HG03159 (cell line): ENCODE data around the gene PLOD3.

ENCODE experiments used
- ATAC-seq: cut with Tn5 transposase; IDR thresholded peaks from one replicate; pipeline ENCODE4 v1.9.1; 2021; ENCODE audit warnings: mild to moderate bottlenecking, moderate library complexity; ENCODE audit not compliant: unreplicated experiment

Gene PLOD3

DNA sequence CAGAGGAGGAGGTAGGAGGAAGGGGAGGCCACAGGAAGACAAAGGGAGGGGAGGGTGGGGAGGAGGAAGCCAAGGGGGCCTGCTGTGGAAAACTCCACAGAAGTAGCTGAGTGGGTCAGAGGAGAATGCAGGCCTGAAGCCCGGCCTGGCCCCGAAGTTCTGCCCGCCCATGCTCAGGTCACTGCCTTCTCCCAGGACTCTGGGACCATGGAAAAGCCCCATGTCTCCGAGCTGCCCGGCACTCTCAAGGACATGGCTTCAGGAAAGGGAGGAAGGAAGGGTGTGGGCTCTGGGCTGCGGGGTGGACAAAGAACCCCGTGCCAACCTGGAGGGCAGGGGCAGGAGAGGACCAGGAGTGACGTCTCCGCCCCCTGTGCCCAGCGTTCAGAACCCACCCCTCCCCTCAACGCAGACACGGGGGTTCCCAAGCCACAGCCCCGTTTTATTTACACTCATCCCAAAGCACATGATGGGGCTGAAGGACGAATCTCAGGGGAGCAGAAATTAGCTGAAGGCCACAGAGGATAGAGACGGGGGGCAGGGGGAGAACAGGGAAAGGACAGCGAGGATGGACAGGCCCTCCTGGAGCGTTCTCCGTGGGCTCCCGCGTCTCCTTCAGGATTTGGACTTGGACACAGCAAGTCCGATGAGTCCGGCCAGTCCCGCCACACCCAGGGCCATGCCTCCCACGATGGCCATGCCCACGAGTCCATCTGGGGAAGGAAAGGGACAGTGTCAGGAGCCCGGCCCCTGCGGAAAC, 22.0 kb upstream of the PLOD3 start:
- ATAC-seq = no peak

DNA sequence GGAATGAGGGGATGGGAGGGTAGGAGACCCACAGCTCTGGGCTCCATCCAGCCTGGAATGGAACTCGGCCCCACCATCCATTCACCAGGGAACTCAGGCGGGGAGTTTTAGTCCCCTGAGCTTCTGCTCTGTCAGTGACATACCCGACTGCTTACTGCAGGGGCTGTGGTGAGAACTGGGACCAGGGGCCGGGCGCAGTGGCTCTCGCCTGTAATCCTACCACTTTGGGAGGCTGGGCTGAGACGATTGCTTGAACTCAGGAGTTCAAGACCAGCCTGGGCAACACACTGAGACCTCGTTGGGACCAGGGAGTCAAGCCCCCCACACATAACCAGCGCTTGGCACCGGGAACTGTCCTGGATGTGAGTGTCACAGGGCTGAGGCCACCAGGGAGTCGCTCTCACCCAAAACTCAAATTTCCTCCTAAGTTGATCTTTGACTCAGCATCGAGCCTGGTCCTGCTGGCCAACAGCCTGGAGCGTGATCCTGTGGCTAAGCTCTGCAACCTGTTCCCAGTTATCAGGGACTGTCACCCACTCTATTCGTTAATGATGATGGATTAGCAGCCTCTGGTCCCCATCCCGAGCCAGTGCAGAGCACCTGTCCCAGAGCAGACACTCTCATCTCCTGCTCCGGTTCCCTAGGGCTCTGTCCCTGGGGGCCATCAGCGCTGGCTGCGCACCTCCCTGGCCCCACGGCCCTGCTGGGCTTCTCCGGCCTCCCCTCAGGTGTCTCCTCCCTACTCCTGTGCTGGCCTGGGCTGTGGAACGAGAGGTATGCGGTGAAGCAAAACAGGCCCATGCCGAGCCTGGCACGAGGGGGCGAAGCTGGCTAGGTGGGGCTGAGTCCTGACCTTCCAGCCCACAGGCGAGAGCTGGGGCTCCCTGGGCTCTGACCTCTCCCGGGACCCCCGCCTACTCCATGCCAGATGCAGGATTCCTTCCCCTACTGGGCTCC, 21.1 kb upstream of the PLOD3 start:
- ATAC-seq = no peak

DNA sequence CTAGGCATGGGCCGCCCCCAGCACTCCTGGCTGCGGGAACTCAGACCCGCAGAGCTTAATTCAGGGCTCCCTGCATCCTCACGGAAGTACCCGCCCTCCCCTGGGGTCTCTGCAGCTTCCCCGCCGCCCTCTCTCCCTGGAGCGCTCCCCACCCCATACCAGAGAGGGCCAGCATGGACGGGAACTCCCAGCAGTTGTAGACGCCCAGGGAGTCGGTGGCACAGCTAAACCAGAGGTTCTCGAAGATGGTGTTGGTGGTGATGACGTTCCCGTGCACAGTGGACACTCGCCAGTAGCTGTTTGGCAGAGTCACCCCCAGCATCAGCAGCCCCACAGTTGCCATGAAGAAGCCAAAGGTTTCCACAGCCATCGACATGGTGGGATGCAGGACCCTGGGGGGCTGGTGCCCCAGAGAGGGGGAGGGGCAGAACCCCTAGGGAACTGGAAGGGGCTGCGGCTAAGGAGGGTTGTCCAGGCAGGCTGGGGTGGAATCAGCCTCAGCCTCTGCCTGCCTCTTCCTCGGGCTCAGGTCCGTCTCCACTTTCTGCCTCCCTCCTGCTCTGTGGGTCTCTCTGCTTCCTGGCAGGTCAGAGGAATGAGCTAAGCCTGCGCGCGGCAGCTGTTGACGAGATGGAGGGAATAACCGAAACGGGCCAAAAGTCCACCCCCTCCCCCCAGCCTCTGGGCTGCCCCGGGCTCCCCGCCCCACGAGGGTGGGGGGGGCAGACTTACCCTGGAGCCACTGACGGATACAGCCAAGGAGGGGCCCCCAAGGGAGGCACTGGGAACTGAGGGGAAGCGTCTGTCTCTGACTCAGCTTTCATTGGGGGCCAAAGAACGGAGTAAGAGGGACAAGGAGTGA, 20.1 kb upstream of the PLOD3 start, which contains the start of gene CLDN15:
TSS of gene CLDN15 (minus strand) at position 597 of the 862 bp plus-strand sequence. CDS start at position 376, 221 bp downstream.
- no peak for ATAC-seq

DNA sequence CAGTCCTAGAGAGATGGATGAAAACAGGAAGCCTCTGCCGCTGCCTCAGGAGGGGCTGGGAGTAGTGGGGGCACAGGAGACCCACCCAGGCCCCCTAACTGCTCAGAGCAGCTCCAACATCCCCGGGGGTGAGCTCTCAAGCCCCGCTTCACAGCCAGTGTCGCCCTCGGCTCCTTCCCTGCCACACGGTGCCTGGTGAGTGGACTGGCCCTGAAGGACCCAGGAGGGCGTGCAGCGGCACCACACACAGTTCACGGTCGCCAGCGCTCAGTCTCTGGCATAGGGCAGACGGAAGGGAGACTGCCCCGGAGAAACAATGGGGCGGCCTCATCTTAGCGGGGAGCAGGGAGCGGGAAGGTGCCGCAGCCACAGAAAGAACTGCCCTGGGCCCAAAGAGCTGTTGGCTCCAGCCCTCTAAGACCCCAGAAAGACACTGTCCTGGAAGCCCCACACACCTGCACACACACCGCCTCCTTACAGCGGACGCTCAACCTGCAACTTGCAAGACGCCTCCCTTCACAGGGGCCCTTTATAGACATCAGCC, 19.0 kb upstream of the PLOD3 start:
- ATAC-seq = no peak

DNA sequence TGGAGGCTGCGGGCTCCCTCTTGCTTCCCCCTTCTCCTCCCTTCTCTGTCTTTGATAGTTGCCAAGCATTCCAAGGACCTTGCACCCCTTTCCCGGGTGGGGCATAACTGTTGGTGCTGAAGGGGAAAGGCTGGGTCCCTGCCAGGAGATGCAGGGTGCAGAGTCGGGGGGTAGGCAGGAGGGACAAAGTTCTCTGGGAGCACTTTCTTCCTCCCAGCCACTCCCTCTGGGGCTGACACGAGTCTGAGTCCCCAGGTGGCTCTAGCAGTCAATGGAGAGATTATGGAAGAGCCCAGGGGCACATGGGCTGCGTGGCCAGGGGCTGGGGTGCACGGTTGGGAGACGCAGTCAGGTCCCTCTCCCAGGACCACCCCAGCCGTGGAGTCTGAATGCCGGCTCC, 18.1 kb upstream of the PLOD3 start:
- ATAC-seq = no peak

DNA sequence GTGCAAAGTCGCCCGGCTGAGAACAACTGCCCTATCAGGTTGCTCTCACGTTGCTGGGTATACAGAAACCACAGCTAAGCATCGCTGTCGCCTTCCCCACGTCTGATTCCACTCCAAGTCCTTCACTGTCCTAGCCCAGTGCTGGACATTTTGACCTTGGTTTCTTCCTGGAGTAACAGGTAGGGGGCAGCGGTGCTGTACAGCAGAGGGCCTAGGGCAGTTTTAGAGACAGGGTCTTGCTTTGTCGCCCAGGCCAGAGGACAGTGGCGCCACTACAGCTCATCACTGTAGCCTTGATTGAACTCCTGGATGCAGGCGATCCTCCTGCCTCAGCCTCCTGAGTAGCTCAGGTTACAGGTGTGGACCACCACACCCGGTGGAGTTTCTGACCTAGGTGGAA, 17.7 kb upstream of the PLOD3 start:
- ATAC-seq = no peak

DNA sequence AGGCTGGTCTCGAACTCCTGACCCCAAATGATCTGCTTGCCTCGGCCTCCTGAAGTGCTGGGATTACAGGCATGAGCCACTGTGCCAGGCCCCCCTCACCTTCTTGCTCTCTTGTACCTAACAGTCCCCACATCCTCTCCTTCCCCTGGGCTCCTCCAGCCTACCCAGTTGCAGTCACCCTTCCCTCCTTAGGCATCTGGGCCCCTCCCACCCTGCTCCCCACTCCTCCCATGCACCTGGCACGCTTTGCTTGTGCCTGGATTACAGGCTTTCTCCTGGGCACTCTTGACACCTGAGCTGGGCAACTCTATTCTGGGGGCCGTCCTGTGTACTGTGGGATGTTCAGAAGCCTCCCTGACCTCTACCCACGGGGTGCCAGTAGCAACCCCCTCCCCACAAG, 17.3 kb upstream of the PLOD3 start:
- no peak for ATAC-seq

DNA sequence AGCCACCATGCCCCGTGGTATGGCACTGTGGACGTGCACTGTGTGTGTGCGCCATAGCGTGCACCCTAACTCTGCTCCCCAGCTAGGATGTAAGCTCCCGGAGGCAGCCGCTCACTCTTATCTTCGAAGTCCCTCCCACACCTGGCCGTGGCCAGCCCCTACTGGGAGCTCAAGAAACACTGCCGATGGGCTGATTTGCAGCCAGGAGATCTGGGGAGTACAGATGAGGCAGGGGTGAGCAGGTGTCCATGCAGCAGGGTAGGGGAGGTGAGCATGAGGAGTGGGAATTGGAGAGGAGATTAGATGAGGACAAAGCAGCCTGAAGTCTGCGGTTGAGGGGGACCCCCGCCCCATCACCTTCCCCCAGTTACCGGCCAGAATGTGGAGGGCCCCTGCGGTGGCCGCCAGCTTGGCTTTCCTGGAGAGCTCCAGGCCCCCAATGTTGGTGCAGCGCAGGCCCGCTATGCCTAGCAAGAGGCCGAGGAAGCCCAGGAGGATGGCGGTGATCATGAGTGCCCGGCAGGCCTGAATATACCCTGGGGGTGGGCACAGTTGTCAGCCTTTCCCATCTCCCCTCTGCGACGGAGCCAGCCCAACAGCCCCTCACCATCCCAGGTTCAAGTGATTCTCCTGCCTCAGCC, 16.6 kb upstream of the PLOD3 start:
- ATAC-seq = no peak

DNA sequence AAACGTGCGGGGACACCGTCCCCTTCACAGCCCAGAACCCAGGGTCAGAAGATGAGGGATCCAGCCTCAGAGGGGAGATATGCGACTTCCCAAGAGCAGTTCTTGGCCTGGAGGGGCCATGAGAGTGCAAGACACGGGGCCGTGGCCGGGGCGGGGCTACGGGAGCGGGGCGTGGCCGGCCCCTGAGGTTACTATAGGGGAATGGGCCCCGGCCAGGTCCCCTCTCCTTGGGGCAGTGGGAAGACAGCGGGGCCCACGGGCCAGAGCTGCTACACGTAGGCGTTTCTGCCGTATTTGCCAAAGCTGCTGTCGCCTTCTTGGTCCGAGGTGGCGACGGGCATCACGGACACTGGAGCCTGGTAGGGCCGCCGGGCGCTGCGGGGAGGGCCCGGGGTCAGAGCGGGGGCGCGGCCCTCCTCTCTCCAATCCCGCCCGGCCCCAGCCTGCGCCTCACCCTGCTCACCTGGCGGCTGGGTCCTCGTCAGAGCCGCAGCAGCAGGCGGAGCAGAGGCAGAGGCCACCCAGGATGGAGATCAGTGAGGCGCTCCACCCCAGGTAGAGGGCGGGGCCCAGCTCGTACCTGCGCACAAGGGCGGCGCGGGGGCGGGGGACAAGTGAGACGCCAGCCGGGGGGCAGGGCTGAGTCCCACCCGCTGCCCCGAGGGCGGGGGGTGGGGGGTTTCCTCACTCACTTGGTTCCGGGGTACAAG, 14.9 kb upstream of the PLOD3 start:
- ATAC-seq = no peak

DNA sequence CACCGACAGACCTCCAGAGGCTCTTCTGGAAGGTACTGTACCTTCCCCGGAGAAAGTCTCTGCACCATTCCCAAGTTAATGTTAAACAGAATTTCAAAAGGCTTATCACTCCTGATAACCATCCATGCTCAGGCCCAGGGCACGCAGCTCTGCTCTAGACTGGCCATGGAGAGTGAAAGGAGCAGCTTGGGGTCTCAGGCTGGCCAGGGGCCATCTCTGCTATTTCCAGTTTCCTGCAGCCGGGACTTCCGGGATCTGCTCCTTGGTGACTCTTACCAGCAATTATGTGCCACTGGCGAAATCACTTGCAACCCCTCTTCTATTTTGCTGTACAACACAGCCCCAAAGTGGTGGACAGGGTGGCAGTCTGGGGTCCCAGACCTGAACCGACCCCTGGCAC, 14.3 kb upstream of the PLOD3 start:
- no peak for ATAC-seq

DNA sequence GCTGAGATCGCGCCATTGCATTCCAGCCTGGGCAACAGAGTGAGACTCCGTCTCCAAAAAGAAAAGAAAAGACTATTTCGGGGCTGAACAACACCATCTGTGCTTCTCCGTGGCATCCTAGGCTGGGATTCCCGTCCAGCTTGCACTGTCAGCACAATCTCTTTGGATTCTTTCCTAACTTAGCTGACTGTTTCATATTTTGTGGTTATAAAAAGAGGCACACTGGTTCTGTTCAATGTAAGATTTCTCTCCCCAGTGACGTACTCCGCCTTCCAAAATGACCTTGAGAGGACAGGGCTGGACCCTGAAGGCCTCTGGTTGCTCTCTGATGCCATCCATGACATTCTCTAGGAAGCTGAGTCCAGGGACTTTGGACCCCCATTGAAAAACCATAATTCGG, 9.3 kb upstream of the PLOD3 start:
- no peak for ATAC-seq

DNA sequence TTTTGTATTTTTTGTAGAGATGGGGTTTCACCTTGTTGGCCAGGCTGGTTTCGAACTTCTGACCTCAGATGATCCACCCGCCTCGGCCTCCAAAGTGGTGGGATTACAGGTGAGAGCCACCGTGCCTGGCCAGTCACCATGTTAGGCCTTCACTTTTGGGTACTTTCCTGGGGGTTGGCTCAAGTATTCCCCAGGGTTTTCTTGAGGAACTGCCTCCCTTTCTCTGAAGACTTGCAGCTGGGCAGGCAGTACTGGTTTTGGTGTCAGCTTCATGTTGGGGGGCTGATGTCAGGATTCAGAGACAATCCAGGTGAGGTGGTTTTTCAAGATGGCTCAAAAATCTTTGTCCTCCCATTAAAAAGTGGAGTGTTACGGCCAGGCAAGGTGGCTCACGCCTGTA, 8.3 kb upstream of the PLOD3 start:
- ATAC-seq = no peak

DNA sequence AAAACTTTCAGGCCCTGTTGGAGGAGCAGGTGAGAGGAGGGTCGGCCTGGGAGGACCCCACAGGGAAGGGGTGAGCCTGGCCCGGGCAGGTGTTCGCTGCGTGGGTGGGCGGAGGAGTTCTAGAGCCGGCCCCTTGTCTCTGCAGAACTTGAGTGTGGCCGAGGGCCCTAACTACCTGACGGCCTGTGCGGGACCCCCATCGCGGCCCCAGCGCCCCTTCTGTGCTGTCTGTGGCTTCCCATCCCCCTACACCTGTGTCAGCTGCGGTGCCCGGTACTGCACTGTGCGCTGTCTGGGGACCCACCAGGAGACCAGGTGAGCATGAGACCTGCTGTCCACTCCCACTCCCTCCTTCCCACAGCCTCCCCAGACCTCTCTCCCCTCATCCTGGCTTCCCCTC, 6.1 kb upstream of the PLOD3 start:
- ATAC-seq = no peak

DNA sequence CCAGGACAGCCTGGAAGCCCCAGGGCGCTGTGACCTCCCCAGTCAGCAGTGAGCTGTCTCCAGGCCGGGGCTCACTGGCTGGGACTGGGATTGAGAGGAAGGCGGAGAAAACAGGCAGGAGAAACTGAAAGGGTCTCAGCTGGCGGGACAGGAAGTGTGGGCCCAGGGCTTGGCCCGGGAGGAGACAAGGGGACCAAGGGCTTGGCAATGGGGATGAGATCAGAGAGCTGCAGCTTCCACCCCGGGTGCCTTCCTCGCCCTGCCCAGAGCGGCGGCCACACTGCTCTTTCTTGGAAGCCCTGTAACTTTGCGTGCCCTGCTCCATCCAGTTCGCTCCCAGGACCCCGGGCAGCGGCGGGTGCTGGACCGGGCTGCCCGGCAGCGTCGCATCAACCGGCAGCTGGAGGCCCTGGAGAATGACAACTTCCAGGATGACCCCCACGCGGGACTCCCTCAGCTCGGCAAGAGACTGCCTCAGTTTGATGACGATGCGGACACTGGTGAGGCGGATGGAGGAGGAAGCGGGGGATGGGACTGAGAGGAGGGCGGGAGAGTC, 5.0 kb upstream of the PLOD3 start:
- ATAC-seq = no peak

DNA sequence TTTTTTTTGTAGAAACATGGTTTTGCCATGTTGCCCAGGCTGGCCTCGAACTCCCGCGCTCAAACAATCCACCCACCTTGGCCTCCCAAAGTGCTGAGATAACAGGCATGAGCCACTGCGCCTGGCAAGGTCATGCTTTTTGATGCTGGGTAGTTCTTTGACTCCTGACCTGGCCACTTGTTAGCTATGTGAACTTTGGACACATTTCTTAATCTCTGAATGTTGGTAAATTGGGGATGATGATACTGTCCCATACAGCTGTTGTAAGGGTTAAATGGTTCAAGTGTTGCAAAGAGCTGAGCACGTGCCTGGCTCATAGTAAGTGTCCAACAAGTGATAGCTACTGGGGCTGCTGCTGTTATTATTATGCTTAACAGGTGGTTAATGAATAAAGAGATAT, 2.9 kb upstream of the PLOD3 start:
- ATAC-seq = no peak

DNA sequence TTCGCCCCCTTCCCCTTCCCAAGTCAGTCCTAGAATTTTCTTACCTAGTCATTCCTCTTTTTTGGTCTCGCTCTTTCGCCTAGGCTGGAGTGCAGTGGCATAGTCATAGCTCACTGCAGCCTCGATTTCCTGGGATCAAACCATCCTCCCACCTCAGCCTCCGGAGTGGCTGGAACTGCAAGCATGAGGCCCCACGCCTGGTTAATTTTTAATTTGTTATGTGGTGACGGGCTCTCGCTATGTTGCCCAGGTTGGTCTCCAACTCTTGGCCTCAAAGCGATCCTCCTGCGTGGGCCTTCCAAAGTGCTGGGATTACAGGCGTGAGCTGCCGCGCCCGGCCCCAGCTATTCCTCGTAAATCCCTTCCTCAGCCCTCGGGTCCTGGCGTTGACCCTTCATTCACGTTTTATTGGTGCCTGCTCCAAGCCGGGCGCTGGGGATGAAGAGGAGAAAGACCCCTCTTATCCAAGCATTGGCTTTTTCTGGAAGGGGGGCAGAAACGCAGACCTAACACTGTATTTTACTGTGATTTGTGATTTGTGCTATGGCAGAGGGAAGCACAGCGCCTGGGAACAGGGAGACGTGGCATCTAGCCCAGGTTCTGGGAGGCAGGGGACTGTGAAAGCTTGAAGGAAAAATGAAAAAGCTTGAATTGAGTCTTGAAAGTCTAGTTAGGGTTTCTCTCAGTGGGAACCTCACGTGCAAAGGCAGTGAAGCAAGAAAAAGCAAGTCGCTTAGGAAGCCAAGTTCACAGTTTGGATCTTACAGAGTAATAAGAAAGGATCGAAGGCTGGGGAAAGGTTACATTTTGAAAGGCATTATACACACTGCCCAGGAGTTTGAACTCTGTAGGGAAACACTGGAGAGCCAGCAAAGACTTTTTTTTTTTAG, 1.1 kb upstream of the PLOD3 start:
- ATAC-seq = peak; percentile 8

DNA sequence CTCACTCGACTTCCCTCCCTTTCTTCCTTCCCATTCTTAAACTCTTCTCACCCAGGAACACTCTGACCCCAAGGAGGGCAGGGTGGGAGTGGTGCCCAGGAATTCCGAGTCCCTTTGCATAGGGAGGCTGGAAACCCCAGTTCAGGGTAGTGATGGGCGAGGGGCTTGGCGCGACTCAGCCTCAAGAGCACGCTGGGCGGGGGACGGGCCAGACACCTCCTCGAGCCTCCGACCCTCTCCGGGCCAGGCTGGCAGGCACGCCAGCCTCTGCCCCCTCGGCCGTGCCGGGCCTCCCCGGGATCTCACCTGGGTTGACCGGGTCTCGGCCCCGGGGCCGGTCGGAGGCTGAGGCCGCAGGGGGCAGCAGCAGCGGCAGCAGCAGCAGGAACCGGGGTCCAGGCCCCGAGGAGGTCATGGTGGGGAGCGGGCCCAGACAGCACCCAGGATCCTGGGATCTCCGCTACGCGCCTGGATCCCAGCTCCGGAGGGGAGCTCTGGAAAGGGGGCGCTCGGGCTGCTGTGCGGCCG, 457 bp downstream of the PLOD3 start:
- peak; percentile 17 for ATAC-seq
